Left renal cortex interstitium (tissue), 4 donors: ENCODE results near the gene GAN. TPM values are rescaled to one million over a fixed set of nuclear protein-coding genes. Genes with fewer than 3 reads are reported as not detected.
A peak's percentile ranks its signal among the peaks of the same experiment; 100 is the strongest.

Source experiments
- DNase-seq, 4 donors: peaks; one replicate each; pipeline ENCODE4 v3.0.0-alpha.2; 2013; ENCODE audit warnings: low read depth in 4 of 4, low spot score in 2 of 4, missing footprints in 1 of 4
- polyA plus RNA-seq, 4 donors: library from polyadenylated mRNA; unstranded; fragments of 120-200 nt; gene quantifications; one replicate each; pipeline ENCODE4 v1.2.1, GENCODE V29; 2013; ENCODE audit not compliant: insufficient read length in 4 of 4

Gene GAN
- polyA plus RNA-seq, 4 donors: 2.2 to 3.8 (median 2.7) TPM

DNA sequence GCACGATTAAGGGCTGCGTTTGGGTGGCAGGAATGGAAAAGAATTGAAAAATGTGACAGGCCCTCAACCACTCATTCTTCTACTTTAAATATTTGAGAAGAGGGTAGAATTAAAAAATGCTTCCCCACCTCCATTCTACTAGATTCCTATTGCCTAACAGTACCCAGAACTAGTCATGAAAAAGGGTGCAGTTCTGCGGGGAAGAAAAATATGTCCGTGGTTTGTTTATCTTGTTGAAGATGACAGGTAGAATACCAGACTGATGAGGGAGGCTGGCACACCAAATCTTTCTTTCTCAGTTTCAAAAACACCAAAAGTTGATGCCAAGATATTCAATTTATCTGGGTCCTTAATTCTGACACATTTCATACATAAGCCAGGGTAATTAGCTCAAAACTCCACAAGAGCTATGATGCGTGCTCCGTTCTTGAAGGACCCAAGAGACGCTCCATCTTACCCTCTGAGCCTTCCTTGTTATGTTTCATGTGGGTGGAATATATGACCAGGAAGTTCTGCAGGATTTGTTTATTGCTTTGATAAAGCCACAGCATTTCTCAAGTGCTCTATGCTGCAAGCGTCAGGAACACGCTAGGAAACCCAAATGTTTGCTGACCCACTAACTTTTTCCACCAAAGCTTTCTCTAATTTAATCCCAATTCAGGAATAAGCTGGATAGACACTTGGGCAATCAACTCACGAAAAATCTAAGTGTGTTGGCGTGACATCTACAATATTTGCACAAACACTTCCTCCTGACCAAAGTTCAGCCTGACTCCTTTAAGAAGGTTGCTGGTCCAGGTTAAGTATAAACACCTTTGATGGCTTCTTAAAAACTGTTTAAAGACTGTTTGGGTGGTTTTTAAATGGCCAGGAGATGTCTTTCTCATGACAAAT lies 20.6 kb upstream of the GAN start:
- no peak for DNase-seq

DNA sequence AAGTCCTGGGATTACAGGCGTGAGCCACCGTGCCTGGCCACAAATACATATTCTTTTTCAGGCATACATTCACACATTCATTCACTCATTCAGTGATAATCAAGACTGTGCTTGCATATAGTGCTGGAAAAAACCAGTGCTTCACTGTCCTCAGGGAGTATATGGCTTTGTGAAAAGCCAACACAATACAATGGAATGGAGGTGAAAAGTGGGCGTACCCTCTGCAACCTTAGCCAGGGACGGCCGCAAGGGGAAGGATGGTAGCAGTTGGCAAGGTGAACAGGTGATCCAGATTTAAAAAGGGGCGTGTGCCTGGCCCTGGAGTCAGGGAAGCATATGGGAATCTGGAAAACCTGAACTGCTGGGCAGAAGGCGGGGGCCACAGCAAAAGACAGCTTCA lies 18.1 kb upstream of the GAN start:
- no peak for DNase-seq

DNA sequence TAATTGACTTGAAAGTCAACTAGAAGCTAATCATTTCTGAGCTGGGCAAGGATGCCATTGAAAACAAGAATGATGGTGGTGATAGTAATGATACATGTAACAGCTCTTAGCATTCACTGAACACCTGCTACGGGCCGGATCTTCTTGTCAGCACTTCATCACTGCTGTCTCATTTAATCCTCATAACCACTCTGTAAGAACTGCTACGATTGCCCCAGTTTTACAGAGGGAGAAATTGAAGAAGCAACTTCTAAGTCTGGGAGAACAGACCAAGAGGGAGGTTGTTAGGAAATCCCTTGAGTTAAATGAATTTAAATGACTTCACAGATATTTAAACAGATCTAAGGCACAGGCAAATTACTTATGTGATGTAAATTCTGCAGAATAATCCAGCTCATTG lies 7.0 kb upstream of the GAN start:
- no peak for DNase-seq

DNA sequence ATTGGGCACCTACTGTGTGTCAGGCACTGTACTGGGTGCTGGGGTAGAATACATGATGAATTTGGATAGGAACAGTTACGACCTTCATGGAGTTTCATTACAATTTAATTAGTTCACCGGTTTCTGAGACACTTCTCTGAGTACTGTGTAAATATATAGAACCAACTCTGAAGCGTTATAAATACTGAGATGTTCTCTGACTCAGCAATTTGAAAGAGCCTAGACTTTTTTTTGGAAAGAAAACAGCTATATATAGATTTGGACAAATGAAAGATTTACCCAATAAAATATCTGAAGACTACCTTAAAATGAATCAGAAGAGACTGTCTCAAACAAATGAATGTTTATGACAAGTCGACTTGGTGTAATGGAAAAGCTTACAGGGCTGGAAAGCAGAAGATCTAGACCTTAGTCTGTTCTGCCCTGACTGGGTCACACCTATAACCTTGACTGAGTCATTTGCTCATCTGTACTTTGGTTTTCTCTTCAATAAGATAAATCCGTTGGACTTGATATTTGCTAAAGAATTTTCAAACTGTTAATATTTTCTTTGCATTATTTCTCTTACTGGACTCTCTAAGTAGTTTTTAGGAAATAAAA lies 4.6 kb upstream of the GAN start:
- DNase-seq: no peak

DNA sequence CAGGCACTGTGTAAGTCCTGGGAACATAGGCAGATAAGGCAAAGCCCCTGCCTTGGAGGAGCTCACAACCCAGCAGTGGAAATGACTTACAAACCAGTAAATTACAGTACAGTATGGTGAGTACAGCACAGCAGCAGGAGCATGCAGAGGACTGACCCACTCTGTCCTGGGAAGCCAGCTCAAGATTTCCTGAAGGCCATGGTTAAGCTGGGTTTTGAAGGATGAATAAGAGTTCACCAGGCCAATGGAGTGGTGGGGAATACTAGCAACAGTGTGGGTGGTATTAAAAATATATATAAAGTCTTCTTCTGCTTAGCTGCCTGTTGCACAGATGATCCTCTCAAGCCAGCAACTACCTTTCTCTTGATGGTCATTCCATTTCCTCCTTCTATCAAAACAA lies 3.0 kb upstream of the GAN start:
- DNase-seq: no peak

DNA sequence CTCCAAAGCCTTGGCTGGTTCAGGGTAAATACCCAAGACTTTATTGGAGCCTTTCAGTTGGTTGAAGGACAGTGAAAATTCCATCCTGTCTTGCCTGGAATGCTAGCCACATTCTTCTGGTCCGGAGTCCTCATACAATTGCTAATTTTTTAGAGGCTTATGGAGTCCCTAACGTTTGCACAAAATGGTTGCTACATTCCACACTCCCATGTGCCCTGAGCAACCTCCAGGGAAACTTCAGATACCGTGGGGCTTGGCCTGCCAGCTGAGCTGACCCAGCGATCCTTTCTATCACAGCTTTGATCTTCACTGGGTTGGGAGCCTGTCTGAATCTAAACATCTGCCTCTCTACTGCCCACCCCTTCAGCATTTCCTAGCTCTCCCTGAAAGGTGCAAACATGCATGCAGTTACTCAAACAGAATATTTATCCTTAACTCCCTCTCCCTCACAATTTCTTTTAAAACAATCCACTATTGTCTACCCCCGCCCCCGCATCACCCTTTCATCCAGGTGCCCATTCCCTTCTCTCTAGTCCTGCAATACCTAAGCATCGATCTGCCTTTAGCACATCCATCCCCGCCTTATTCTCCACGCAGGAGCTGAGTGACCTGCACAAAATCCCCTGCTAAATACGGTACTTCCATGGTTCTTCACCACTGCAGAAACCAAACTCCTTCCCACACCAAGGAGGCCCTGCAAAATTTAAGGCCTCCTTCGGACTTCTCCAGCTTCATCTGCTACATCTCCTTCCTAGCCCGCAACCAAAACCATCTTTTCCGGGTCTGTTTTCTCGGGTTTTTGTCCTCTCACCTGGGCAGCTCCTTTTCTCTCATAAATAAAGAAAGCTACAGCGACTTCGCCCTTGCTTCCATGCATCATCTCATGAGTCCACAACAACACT lies 810 bp upstream of the GAN start:
- DNase-seq: no peak

DNA sequence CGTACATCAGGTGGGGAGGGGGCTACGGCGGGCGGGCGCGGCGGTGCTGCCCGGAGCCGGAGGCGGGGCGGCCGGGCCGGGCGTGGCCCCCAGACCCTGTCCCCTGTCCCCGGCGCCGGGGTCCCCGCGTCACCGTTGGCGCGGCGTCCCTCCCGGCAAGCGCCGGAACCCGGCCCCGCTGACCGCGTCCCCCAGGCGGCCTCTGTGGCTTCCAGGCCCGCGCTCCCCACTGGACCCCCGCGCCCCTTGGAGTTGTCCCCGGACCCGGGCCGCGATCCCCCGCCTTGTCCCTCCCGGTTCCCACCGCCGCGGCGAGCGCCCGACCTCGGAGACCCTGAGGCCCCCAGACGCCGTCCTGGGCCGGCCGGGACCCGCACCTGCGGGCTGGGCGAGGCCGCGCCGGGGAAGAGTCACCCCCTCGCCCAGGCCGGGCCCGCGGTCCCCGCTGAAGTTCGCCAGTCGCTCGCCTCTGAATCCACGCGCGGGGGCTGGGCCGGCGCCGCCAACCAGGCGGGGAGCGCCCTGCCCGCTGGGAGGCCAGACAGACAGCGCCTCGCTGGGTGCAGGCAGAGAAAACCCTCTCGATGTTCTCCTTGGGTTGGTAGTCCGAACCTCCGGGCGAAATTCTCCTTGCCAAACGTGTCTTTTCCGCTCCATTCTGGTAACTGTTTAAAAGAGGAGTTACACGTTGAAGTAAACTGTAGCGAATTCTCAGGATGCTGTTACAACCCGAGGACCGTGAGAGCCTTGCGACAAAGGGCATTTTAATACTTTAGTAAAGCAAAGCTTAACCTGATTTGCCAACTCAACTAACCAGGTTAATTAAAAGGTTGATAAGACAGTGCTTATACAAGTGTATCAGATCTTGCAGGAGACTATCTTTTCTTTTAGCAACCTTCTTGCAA lies 761 bp downstream of the GAN start:
- peak in 3 of 4 donors; percentile 9 to 29 (median 20) for DNase-seq

DNA sequence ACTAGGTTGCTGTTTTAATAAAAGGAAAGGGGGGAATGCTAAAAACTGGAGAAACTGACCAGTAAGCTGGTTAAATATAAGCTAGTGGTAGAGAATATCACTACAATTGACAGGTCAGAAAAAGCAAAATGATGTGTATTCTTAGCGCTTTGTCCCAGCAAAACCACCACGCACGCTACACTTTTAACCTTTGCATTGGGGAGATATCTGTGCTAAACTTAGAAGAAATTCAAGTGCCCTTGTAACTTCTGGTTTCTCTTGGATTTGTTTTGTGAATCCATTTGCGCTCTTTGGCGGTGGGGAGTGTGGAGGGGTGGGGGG lies 1.4 kb downstream of the GAN start:
- no peak for DNase-seq

DNA sequence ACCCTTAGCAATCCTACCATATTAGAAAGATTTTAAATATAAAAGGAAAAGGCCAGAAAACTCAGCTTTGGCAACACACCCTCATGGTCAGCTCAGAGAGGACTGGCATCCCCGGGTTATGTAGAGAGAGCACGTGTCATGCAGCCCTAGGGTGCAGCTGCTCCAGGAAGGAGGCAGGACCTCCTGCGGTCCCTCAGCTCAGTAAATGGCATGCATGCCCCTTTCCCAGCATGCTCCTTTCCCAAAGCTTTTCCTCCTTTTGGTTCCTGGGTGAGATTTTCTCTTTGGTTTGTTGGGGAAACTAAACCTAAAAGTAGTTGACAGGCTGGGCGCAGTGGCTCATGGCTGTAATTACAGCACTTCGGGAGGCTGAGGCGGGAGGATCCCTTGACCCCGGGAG lies 3.9 kb downstream of the GAN start:
- no peak for DNase-seq

DNA sequence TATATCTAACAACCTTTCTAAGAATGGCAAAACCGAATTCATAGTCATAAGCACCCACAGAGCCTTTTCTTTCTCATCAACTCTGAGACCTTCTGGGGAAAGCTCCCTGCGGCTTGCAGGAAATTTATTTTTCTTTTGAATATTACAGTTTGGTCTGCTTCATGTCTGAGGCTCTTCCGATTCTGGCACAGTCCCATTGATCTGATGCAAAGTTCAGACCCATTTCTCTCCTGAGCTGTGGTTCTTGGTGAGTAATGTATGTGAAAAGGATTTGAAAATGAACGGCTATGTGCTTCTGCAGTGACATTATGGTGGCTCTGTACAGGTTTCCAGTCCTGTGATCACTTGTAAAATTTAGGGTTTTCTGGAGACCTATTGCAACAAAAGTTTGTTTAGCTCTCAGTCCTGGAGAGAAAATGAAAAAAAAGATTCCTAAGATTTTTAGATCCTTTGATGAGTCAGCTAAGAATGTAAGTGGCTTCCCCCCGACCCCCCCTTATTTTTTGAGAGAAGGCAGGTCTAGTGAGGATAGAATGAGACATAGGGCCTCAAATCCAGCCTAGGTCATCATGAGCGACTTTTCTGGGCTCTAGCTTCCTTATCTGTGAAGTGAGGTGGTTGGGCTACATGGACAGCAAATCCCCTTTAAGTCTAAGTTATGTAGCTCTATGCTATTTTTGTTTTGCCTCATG lies 4.6 kb downstream of the GAN start:
- DNase-seq: no peak

DNA sequence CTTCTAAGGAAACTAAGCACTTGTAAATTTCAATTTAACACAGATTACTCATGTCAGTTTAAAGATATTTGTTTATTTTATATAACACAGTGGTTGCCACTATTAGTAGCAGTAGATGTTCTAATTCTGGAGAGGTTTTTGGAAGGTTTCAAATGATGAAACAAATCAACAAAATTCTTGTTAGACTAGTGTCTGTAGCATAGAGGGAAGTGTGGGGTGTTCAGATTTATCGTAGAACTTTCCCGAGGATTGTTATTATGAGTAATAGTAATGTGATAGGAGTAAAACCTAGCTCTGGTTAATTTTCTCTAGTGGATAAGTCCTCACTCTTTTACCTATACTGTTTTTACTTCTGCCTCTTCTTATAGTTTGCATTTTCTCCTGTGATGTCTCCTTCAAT lies 6.3 kb downstream of the GAN start:
- no peak for DNase-seq

DNA sequence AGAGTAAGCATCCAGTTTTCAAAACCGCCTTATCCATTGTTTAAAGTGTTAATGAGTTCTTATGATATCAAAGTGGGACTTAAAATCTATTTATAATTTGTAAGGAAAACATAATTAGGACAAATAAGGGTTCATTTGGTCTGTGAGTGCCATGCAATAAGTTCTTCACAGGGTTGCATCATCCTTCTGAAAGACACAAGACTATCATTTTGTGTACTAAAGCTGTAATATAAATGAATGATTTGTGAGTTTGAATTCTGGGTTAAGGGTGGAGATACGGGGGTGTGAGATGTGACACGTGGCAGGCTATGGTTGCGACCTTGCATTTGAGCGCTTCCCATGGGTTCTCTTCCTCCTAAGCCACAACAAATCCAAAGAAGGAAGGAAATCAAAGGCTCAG lies 6.8 kb downstream of the GAN start:
- DNase-seq: no peak

DNA sequence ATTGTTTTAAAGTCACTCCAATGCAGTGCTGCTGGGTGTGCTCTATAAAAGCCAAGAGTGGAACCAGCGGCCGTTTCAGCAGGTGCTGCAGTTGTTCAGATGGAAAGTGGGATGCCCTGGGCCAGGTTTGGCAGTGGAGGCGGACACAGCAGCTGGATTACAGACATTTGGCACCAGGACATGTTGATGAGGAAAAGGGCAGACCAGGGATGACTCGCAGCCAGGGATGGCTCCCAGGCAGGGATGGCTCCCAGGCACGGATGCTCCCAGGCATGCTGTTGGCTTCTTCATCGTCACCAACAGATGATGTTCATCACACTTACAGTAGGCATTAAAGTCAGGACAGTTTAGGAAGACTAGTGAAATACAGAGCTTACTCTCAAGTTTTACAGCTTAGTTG lies 10.0 kb downstream of the GAN start:
- no peak for DNase-seq

DNA sequence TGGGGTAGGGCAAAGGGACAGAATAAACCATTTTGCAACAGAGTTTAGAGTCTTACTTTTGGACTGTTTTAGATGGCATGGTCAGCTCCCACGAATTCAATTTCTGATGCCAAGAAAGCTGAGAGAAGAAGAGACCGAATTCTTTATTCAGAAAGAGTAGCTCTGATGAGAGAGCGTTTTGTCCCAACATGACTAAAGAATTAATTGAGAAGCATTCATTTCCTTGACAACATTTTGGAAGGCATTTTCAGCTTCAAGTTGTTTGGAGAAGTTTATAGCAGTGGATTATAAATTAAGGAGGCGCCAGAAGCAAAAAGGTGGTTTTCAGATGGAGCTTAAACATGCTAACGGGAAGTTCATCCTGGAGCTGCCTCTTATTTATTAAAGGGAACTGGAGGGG lies 12.2 kb downstream of the GAN start:
- DNase-seq: no peak

DNA sequence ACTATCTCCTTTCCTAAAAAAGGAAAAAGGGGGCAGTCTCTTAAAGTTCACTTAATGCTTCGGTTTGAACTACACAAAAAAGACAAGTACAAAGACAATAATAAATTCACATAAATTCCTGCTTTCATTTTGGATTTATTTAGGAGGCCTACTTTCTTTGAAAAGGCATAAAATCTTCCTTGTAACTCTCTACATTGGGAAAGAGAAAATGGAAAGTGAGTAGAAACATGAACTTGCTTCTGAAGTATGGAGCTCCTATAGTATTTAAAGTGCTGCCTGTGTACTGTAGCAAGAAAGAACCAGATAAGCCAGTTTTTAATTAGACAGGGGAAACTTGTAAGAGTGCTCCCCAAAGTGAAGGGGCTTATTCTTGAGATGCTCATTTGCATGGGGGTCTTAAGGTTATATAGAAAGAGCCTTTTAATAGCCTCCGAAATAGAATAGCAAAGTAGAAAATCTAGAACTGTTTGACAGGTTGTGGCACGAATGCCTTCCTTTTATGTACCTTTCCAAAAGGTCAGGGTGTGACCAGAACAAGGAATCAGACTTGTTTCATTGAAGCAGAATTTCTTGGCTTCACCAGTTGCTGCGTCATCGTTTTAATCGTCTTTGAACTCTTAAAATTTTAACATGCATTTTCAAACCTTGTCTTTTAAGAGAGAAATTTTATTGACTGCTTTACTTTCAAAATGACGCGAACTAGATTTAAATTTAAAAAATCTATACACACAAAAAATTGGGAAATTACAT lies 12.9 kb downstream of the GAN start:
- no peak for DNase-seq

DNA sequence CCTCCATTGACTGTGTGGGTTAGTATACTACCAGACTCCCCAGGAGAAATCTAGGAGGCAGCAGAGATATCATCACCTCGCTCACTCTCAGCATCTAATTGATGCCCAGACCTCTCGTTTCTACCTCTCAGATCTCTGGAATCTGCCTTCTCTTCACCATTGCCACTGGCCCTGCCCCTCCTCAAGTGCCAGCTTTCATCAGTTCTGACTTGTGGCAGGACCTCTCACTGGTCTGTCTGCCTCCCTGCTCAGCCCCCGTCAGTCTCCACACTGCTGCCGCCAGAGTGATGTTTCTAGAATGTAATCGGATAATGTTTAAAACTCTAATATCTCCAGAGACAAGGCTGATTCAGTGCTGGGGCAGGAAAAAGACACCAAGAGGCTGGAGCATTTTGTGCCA lies 15.2 kb downstream of the GAN start:
- DNase-seq: no peak

DNA sequence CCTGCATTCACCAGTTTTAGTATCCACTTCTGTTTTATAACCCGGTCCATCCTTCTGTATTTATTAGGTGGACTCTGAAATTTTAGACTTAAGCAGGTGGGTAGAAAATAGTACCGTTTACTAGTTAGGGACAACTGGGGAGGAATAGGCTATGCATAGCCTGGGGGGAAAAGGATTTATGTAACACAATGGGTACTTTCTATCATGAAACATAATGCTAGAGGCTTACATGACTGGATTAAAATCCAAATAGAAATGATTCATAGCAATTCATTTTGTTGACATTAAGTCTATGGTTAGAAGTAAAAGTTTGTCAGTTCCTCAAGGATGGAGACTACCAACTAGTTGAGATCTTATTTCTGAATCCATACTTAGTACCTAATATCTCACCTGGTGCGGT lies 18.6 kb downstream of the GAN start:
- no peak for DNase-seq

DNA sequence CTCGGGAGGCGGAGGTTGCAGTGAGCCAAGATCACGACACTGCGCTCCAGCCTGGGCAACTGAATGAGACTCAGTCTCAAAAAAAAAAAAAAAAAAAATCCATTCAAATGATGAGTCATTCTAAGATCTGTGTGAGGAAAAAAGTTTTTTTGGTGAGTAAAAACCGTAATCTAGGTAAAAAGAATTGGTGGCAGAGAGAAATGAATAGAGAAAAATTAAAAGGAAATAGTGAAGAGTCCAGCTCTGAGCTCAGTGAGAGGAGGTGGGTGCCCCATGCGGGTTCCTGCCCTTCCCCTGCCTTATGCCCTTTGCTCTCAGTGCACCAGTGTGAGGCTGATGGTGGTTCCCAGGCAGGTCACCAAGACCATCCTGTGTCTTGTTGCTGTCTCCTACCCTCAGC lies 20.9 kb downstream of the GAN start:
- no peak for DNase-seq

DNA sequence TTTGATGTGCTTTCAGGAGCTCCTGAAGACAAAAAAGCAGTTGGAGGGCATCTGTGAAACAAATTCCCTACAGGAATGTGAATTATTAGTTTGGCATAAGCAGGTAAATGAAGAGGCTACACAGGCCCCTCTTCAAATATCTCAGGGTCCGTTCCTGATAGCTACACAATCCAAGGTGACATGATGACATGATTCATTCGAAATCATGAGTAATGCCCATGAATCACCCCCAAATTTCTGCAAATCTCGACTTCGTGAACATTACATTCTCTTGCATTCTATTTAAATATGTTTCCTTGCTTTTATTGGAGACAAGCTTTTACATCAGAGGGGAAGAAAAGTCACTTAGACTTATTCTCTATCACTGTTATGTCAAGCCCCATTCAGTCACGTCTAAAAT lies 22.3 kb downstream of the GAN start:
- DNase-seq: no peak
